HG03469 (cell line): ENCODE measurements around the gene CRMP1.

Experiments
- ATAC-seq: cut with Tn5 transposase; IDR thresholded peaks from one replicate; pipeline ENCODE4 v1.9.1; 2021; ENCODE audit warnings: mild to moderate bottlenecking, moderate library complexity, moderate number of reproducible peaks; ENCODE audit not compliant: unreplicated experiment

The CRMP1 gene

GRCh38 chr4:5890063-5890727, 2.7 kb downstream of the CRMP1 start:
- no peak for ATAC-seq

- ATAC-seq: no peak
Measured at GRCh38 chr4:5889002-5889696, 3.7 kb downstream of the CRMP1 start.

GRCh38 chr4:5888222-5889001, 4.5 kb downstream of the CRMP1 start:
- ATAC-seq: no peak

GRCh38 chr4:5887361-5888221, 5.3 kb downstream of the CRMP1 start:
- ATAC-seq: no peak

GRCh38 chr4:5887011-5887360, 5.9 kb downstream of the CRMP1 start:
- no peak for ATAC-seq

GRCh38 chr4:5885733-5886132, 7.2 kb downstream of the CRMP1 start:
- ATAC-seq: no peak

GRCh38 chr4:5884796-5885195, 8.1 kb downstream of the CRMP1 start:
- no peak for ATAC-seq

GRCh38 chr4:5883916-5884315, 9.0 kb downstream of the CRMP1 start:
- ATAC-seq: no peak

- ATAC-seq: no peak
Measured at GRCh38 chr4:5882947-5883346, 9.9 kb downstream of the CRMP1 start.

GRCh38 chr4:5881340-5881739, 11.5 kb downstream of the CRMP1 start:
- no peak for ATAC-seq

- ATAC-seq: no peak
Measured at GRCh38 chr4:5878359-5878758, 14.5 kb downstream of the CRMP1 start.

GRCh38 chr4:5877392-5877791, 15.5 kb downstream of the CRMP1 start:
- no peak for ATAC-seq

GRCh38 chr4:5874811-5875449, 18.0 kb downstream of the CRMP1 start:
- ATAC-seq: no peak

- ATAC-seq: no peak
Measured at GRCh38 chr4:5870701-5871100, 22.2 kb downstream of the CRMP1 start.

GRCh38 chr4:5869966-5870619, 22.8 kb downstream of the CRMP1 start:
- no peak for ATAC-seq

- no peak for ATAC-seq
Measured at GRCh38 chr4:5867866-5868265, 25.0 kb downstream of the CRMP1 start.

- no peak for ATAC-seq
Measured at GRCh38 chr4:5866841-5867813, 25.8 kb downstream of the CRMP1 start.

GRCh38 chr4:5865896-5866599, 26.8 kb downstream of the CRMP1 start:
- ATAC-seq: no peak
